H7 (cell line): ENCODE measurements around the gene TBCK. TPM values are rescaled to one million over a fixed set of nuclear protein-coding genes. Genes with fewer than 3 reads are reported as not detected.
"Not testable (repeated sequence)": the region's sequence is repeated elsewhere in the genome, so short reads cannot be mapped to it uniquely, and the experiment has no call there.

Experiments used
- DNase-seq: peaks from one replicate; pipeline ENCODE4 v3.0.0; 2012
- H3K27me3 ChIP-seq: 2 replicates; pipeline ENCODE4 v1.6.0; 2011; ENCODE audit warnings: mild to moderate bottlenecking, low read length; ENCODE audit not compliant: control insufficient read depth, insufficient read depth
- H3K36me3 ChIP-seq: replicated peaks from 2 replicates; pipeline ENCODE4 v1.5.1; 2011; ENCODE audit warnings: low read length; ENCODE audit not compliant: control insufficient read depth, insufficient read depth
- H3K4me3 ChIP-seq: 2 replicates; pipeline ENCODE4 v1.5.1; 2011; ENCODE audit warnings: low read depth, mild to moderate bottlenecking, control low read depth, low read length, moderate library complexity; ENCODE audit not compliant: insufficient read depth
- total RNA-seq: library from RNA; depleted of rRNA; stranded (reverse); fragments of >200 nt; shearing (Covaris generic); gene quantifications from 2 replicates; pipeline ENCODE4 v1.2.3, GENCODE V29; 2014

TBCK gene
- total RNA-seq, 1 experiment from 2014 or later = 23.9 TPM

- H3K36me3 ChIP-seq = no peaks in the 10 kb centered on the region; the same call in 1 of the 2 replicates
- no peak for DNase-seq
- H3K27me3 ChIP-seq = no peaks in the 10 kb centered on the region
- no peak overlapping the region for H3K4me3 ChIP-seq
These were observed 123.9 kb downstream of the TBCK start for GRCh38 chr4:106192131-106192530.

- no peak for DNase-seq
- Histone ChIP-seq H3K4me3 (no peak overlapping the region), H3K27me3 (no peaks in the 10 kb centered on the region), H3K36me3 (no peaks in the 10 kb centered on the region)
These were observed 129.8 kb downstream of the TBCK start for GRCh38 chr4:106186201-106186600.

- no peaks in the 10 kb centered on the region for H3K27me3 ChIP-seq
- H3K36me3 ChIP-seq = no peaks in the 10 kb centered on the region
- no peak for DNase-seq
These were observed 132.5 kb downstream of the TBCK start for GRCh38 chr4:106183551-106183950.

GRCh38 chr4:106172861-106173260, 143.1 kb downstream of the TBCK start:
- Histone ChIP-seq H3K36me3 (no peaks in the 10 kb centered on the region; the same call in 1 of the 2 replicates), H3K27me3 (no peaks in the 10 kb centered on the region), H3K4me3 (no peak overlapping the region)
- no peak for DNase-seq

More at GRCh38 chr4:106183551-106183950, 132.5 kb downstream of the TBCK start:
- H3K4me3 ChIP-seq = no peak overlapping the region

- no peak for DNase-seq
- Histone ChIP-seq H3K36me3 (no peaks in the 10 kb centered on the region; the same call in 1 of the 2 replicates), H3K27me3 (no peaks in the 10 kb centered on the region), H3K4me3 (no peak overlapping the region)
These were observed 150.5 kb downstream of the TBCK start for GRCh38 chr4:106165351-106166010.

GRCh38 chr4:106162278-106162677, 153.7 kb downstream of the TBCK start:
- DNase-seq = no peak

GRCh38 chr4:106160560-106160959, 155.4 kb downstream of the TBCK start:
- Histone ChIP-seq H3K4me3 (no peak overlapping the region), H3K36me3 (no peaks in the 10 kb centered on the region), H3K27me3 (no peaks in the 10 kb centered on the region)
- no peak for DNase-seq

More at GRCh38 chr4:106162278-106162677, 153.7 kb downstream of the TBCK start:
- no peaks in the 10 kb centered on the region for H3K36me3 ChIP-seq
- no peaks in the 10 kb centered on the region for H3K27me3 ChIP-seq
- no peak overlapping the region for H3K4me3 ChIP-seq

GRCh38 chr4:106149911-106150310, 166.1 kb downstream of the TBCK start:
- Histone ChIP-seq H3K4me3 (no peak overlapping the region), H3K36me3 (no peaks in the 10 kb centered on the region), H3K27me3 (no peaks in the 10 kb centered on the region)
- no peak for DNase-seq

GRCh38 chr4:106149026-106149425, 167.0 kb downstream of the TBCK start:
- H3K27me3 ChIP-seq = no peaks in the 10 kb centered on the region
- DNase-seq = no peak
- H3K36me3 ChIP-seq = no peaks in the 10 kb centered on the region
- H3K4me3 ChIP-seq = no peak overlapping the region

GRCh38 chr4:106142616-106143127, 173.3 kb downstream of the TBCK start:
- no peak overlapping the region for H3K4me3 ChIP-seq
- H3K36me3 ChIP-seq = no peaks in the 10 kb centered on the region
- no peak for DNase-seq
- H3K27me3 ChIP-seq = no peaks in the 10 kb centered on the region

- Histone ChIP-seq H3K36me3 (no peaks in the 10 kb centered on the region), H3K4me3 (no peak overlapping the region), H3K27me3 (no peaks in the 10 kb centered on the region)
- DNase-seq = no peak
These were observed 175.4 kb downstream of the TBCK start for GRCh38 chr4:106140601-106141000.

GRCh38 chr4:106136777-106137331, 179.2 kb downstream of the TBCK start:
- Histone ChIP-seq H3K4me3 (no peak overlapping the region), H3K27me3 (no peaks in the 10 kb centered on the region), H3K36me3 (no peaks in the 10 kb centered on the region)
- DNase-seq = no peak

GRCh38 chr4:106132045-106132444, 184.0 kb downstream of the TBCK start:
- Histone ChIP-seq H3K4me3 (no peak overlapping the region), H3K36me3 (no peaks in the 10 kb centered on the region), H3K27me3 (no peaks in the 10 kb centered on the region)
- DNase-seq = no peak

GRCh38 chr4:106126062-106126461, 189.9 kb downstream of the TBCK start:
- Histone ChIP-seq H3K4me3 (no peak overlapping the region), H3K27me3 (no peaks in the 10 kb centered on the region), H3K36me3 (no peaks in the 10 kb centered on the region)
- DNase-seq = no peak

- not testable (repeated sequence) for H3K36me3 ChIP-seq, DNase-seq, H3K27me3 ChIP-seq
- peak overlapping the region; percentile 36 for H3K4me3 ChIP-seq
These were observed 196.0 kb downstream of the TBCK start for GRCh38 chr4:106119949-106120555.
